Peyer's patch (tissue), 4 donors: ENCODE results near the gene MACROH2A2. TPM values are rescaled to one million over a fixed set of nuclear protein-coding genes. Genes with fewer than 3 reads are reported as not detected.
"Not testable (repeated sequence)": the region's sequence is repeated elsewhere in the genome, so short reads cannot be mapped to it uniquely, and the experiment has no call there.

ENCODE experiments used
- DNase-seq, 3 donors: peaks; one replicate each; pipeline ENCODE4 v3.0.0-alpha.2; 2017 to 2019
- H3K27ac ChIP-seq, 4 donors: fragments of 200-600 bp; sonication (generic); one replicate each; pipeline ENCODE4 v1.5.1; 2016 to 2019
- H3K27me3 ChIP-seq, 2 donors: fragments of 200-600 bp; sonication (generic); one replicate each; pipeline ENCODE4 v1.5.1; 2019
- H3K36me3 ChIP-seq, 3 donors: fragments of 200-600 bp; sonication (generic); one replicate each; pipeline ENCODE4 v1.5.1; 2016 to 2019
- H3K4me1 ChIP-seq, 4 donors: fragments of 200-600 bp; sonication (generic); one replicate each; pipeline ENCODE4 v1.5.1; 2016 to 2019
- H3K4me3 ChIP-seq, 4 donors: fragments of 200-600 bp; sonication (generic); 1 replicate in 3 of 4; 2 replicates in 1 of 4; pipeline ENCODE4 v1.5.1; 2016 to 2019; ENCODE audit warnings: mild to moderate bottlenecking in 1 of 4
- H3K9me3 ChIP-seq, 4 donors: fragments of 200-600 bp; sonication (generic); one replicate each; pipeline ENCODE4 v1.5.1; 2016 to 2019; ENCODE audit warnings: mild to moderate bottlenecking in 1 of 4
- CTCF ChIP-seq, 6 experiments: fragments of 450-650 bp in 4 of 6; fragments of 200-600 bp in 2 of 6; sonication (generic) in 1 of 6; IDR thresholded peaks; one replicate each; pipeline ENCODE4 v1.5.1; 2017 to 2019; ENCODE audit warnings: antibody characterized with exemption in 6 of 6, mild to moderate bottlenecking in 3 of 6, moderate library complexity in 1 of 6
- POLR2A ChIP-seq, 2 donors: fragments of 450-650 bp; IDR thresholded peaks; one replicate each; pipeline ENCODE4 v1.5.1; 2017; ENCODE audit warnings: antibody characterized with exemption in 2 of 2, mild to moderate bottlenecking in 2 of 2, moderate library complexity in 2 of 2
- total RNA-seq, 4 donors: library from RNA; depleted of rRNA; stranded (reverse); fragments of >200 nt; gene quantifications; one replicate each; pipeline ENCODE4 v1.1.0, GENCODE V29; 2016

MACROH2A2 gene
- total RNA-seq, 4 donors from 2014 or later = 10.4 to 18.2 (median 13.6) TPM

GRCh38 chr10:70035531-70035930 is 17.1 kb upstream of the MACROH2A2 start:
- Histone ChIP-seq H3K27ac (no peak overlapping the region), H3K4me1 (no peaks in the 10 kb centered on the region), H3K36me3 (no peaks in the 10 kb centered on the region), H3K4me3 (no peak overlapping the region), H3K9me3 (no peaks in the 10 kb centered on the region), H3K27me3 (no peaks in the 10 kb centered on the region)
- TF ChIP-seq POLR2A (IDR thresholded peaks at IDR 0.05) = no peak
- TF ChIP-seq CTCF (IDR thresholded peaks at IDR 0.05) = no peak
- no peak for DNase-seq

GRCh38 chr10:70038923-70039322 is 13.7 kb upstream of the MACROH2A2 start:
- Histone ChIP-seq H3K27me3 (no peaks in the 10 kb centered on the region), H3K4me3 (no peak overlapping the region), H3K9me3 (no peaks in the 10 kb centered on the region), H3K27ac (no peak overlapping the region), H3K36me3 (no peaks in the 10 kb centered on the region), H3K4me1 (no peaks in the 10 kb centered on the region)
- no peak for TF ChIP-seq CTCF (IDR thresholded peaks at IDR 0.05)
- TF ChIP-seq POLR2A (IDR thresholded peaks at IDR 0.05) = no peak
- no peak for DNase-seq

GRCh38 chr10:70041016-70041415 is 11.6 kb upstream of the MACROH2A2 start:
- Histone ChIP-seq H3K36me3 (no peaks in the 10 kb centered on the region), H3K9me3 (no peaks in the 10 kb centered on the region), H3K27ac (no peak overlapping the region), H3K4me3 (no peak overlapping the region), H3K27me3 (no peaks in the 10 kb centered on the region), H3K4me1 (no peaks in the 10 kb centered on the region)
- TF ChIP-seq POLR2A (IDR thresholded peaks at IDR 0.05) = no peak
- no peak for TF ChIP-seq CTCF (IDR thresholded peaks at IDR 0.05)
- no peak for DNase-seq

- H3K36me3 ChIP-seq, DNase-seq: not testable (repeated sequence)
Observed at GRCh38 chr10:70041739-70042138, 10.9 kb upstream of the MACROH2A2 start.

GRCh38 chr10:70047066-70047465 is 5.6 kb upstream of the MACROH2A2 start:
- not testable (repeated sequence) for H3K9me3 ChIP-seq, H3K36me3 ChIP-seq

More at GRCh38 chr10:70041739-70042138, 10.9 kb upstream of the MACROH2A2 start:
- H3K9me3 ChIP-seq, H3K4me3 ChIP-seq, H3K4me1 ChIP-seq, H3K27ac ChIP-seq, H3K27me3 ChIP-seq: not testable (repeated sequence)

GRCh38 chr10:70048030-70048723 is 4.5 kb upstream of the MACROH2A2 start:
- no peak for TF ChIP-seq POLR2A (IDR thresholded peaks at IDR 0.05)
- no peak for TF ChIP-seq CTCF (IDR thresholded peaks at IDR 0.05)
- H3K4me1 ChIP-seq = no peaks in the 10 kb centered on the region
- no peaks in the 10 kb centered on the region for H3K27me3 ChIP-seq
- no peaks in the 10 kb centered on the region for H3K9me3 ChIP-seq
- H3K27ac ChIP-seq = no peak overlapping the region
- H3K4me3 ChIP-seq = no peak overlapping the region
- DNase-seq = no peak
- no peaks in the 10 kb centered on the region for H3K36me3 ChIP-seq

More at GRCh38 chr10:70047066-70047465, 5.6 kb upstream of the MACROH2A2 start:
- not testable (repeated sequence) for H3K4me3 ChIP-seq, H3K27ac ChIP-seq, DNase-seq, H3K27me3 ChIP-seq, H3K4me1 ChIP-seq

- Histone ChIP-seq H3K27ac (no peak overlapping the region), H3K4me3 (peak overlapping the region in 2 of 4 donors; percentile 83 to 84), H3K36me3 (no peaks in the 10 kb centered on the region), H3K27me3 (no peaks in the 10 kb centered on the region), H3K4me1 (peaks cover 0 to 6% (median 0%) of the 10 kb centered on the region in 4 donors), H3K9me3 (no peaks in the 10 kb centered on the region)
- no peak for DNase-seq
- TF ChIP-seq POLR2A (IDR thresholded peaks at IDR 0.05) (no peak), CTCF (IDR thresholded peaks at IDR 0.05) (no peak)
Observed at GRCh38 chr10:70051848-70052247, 798 bp upstream of the MACROH2A2 start.
